B cell (primary cell): ENCODE measurements around the gene EIF4G2. TPM values are rescaled to one million over a fixed set of nuclear protein-coding genes. Genes with fewer than 3 reads are reported as not detected.

ENCODE experiments used
- ATAC-seq: fragments of 200-7000 bp; cut with Tn5 transposase; one replicate; pipeline ENCODE4 v1.10.0; 2021; ENCODE audit warnings: low read depth, mild to moderate bottlenecking, moderate number of reproducible peaks, moderate library complexity
- CTCF ChIA-PET: fragments of 350-600 bp; sonication (Branson Sonifier 250); formaldehyde crosslinking; loops from one replicate; lab custom pipeline; 2021; ENCODE audit warnings: antibody characterized with exemption, inconsistent platforms; lab: Charles Lee
- POLR2A ChIA-PET: fragments of 350-600 bp; sonication (Branson Sonifier 250); formaldehyde crosslinking; loops from one replicate; lab custom pipeline; 2021; ENCODE audit warnings: antibody characterized with exemption; lab: Charles Lee
- DNase-seq: peaks from one replicate; pipeline ENCODE4 v3.0.0; 2013
- H2AFZ ChIP-seq: 2 replicates; pipeline ENCODE4 v1.6.1; 2012; ENCODE audit warnings: mild to moderate bottlenecking, low read depth, low read length; ENCODE audit not compliant: insufficient read depth, poor library complexity, severe bottlenecking
- H3K27ac ChIP-seq, 2 donors: 1 replicate in 1 of 2; 2 replicates in 1 of 2; pipeline ENCODE4 v1.5.1; 2012 to 2013; ENCODE audit warnings: low read length in 2 of 2, mild to moderate bottlenecking in 2 of 2, moderate library complexity in 1 of 2
- H3K27me3 ChIP-seq, 4 experiments: fragments of 200-600 bp in 1 of 4; sonication (generic) in 1 of 4; replicated peaks in 1 of 4; 1 replicate in 2 of 4; 2 replicates in 2 of 4; pipeline versions ENCODE4 v1.6.1 to v1.7.0; 2013 to 2016; ENCODE audit warnings: low read length in 3 of 4, mild to moderate bottlenecking in 2 of 4, mixed read lengths in 1 of 4, moderate library complexity in 1 of 4; ENCODE audit not compliant: insufficient read depth in 4 of 4, control insufficient read depth in 3 of 4; ENCODE audit errors: control extremely low read depth in 1 of 4
- H3K36me3 ChIP-seq, 2 experiments: replicated peaks in 1 of 2; 1 replicate in 1 of 2; 2 replicates in 1 of 2; pipeline versions ENCODE4 v1.6.1 to v1.7.1; 2013; ENCODE audit warnings: low read length in 1 of 2; ENCODE audit not compliant: insufficient read depth in 2 of 2, control insufficient read depth in 1 of 2; ENCODE audit errors: control extremely low read depth in 1 of 2, extremely low read depth in 1 of 2
- H3K4me1 ChIP-seq, 2 donors: fragments of 200-600 bp in 1 of 2; sonication (generic) in 1 of 2; 1 replicate in 1 of 2; 2 replicates in 1 of 2; pipeline versions ENCODE4 v1.5.1 to v1.6.1; 2013 to 2017; ENCODE audit warnings: low read length in 2 of 2; ENCODE audit not compliant: control insufficient read depth in 2 of 2, insufficient read depth in 2 of 2
- H3K4me2 ChIP-seq: replicated peaks from 2 replicates; pipeline ENCODE3; 2012; ENCODE audit warnings: mild to moderate bottlenecking, low read depth, low read length; ENCODE audit not compliant: poor library complexity, severe bottlenecking
- H3K4me3 ChIP-seq, 5 experiments: fragments of 200-600 bp in 1 of 5; sonication (generic) in 1 of 5; 1 replicate in 3 of 5; 2 replicates in 2 of 5; pipeline versions ENCODE4 v1.5.1 to v1.7.0; 2011 to 2016; ENCODE audit warnings: low read length in 4 of 5, mild to moderate bottlenecking in 4 of 5, low read depth in 2 of 5, control low read depth in 1 of 5, moderate library complexity in 1 of 5; ENCODE audit not compliant: insufficient read depth in 1 of 5; ENCODE audit errors: control extremely low read depth in 1 of 5, extremely low read depth in 1 of 5
- H3K79me2 ChIP-seq: fragments of 200-600 bp; sonication (generic); one replicate; pipeline ENCODE4 v1.6.0; 2016; ENCODE audit warnings: low read length; ENCODE audit not compliant: control insufficient read depth, insufficient read depth
- H3K9ac ChIP-seq: fragments of 200-600 bp; sonication (generic); 2 replicates; pipeline ENCODE4 v1.6.1; 2017; ENCODE audit warnings: mild to moderate bottlenecking, low read length, moderate library complexity
- H3K9me3 ChIP-seq, 3 donors: one replicate each; pipeline versions ENCODE4 v1.6.1 to v1.7.1; 2013; ENCODE audit warnings: low read length in 2 of 3; ENCODE audit not compliant: control insufficient read depth in 2 of 3, insufficient read depth in 1 of 3; ENCODE audit errors: control extremely low read depth in 1 of 3
- H4K20me1 ChIP-seq: 2 replicates; pipeline ENCODE4 v1.6.0; 2012; ENCODE audit warnings: mild to moderate bottlenecking, low read length; ENCODE audit not compliant: insufficient read depth, control insufficient read depth, poor library complexity, severe bottlenecking
- H3K27ac Mint-ChIP-seq: one replicate; pipeline ENCODE4 v1.8.0; 2021; ENCODE audit warnings: mixed read lengths
- H3K27me3 Mint-ChIP-seq: one replicate; pipeline ENCODE4 v1.8.0; 2021; ENCODE audit warnings: mixed read lengths
- H3K4me1 Mint-ChIP-seq: one replicate; pipeline ENCODE4 v1.8.0; 2021; ENCODE audit warnings: mixed read lengths
- H3K4me3 Mint-ChIP-seq: one replicate; pipeline ENCODE4 v1.8.0; 2021; ENCODE audit warnings: mixed read lengths
- H3K9me3 Mint-ChIP-seq: one replicate; pipeline ENCODE4 v1.8.0; 2022; ENCODE audit warnings: mixed read lengths; ENCODE audit not compliant: insufficient read depth
- EZH2 ChIP-seq: IDR thresholded peaks from 2 replicates; pipeline ENCODE4 v1.6.1; 2012; ENCODE audit warnings: borderline replicate concordance, low read depth, mild to moderate bottlenecking, moderate library complexity, low read length; ENCODE audit not compliant: insufficient read depth, poor library complexity, severe bottlenecking
- WGBS: methylation state at CpG from one replicate; pipeline ENCODE4 v1.1.5; 2013; ENCODE audit warnings: missing lambda C conversion rate; ENCODE audit not compliant: insufficient coverage; 5-methylcytosine and 5-hydroxymethylcytosine counted together
- intact Hi-C: fragments of 100-400 bp; cut with micrococcal nuclease; formaldehyde crosslinking; loops from one replicate; pipeline ENCODE4 v1.10.0; 2022
- polyA plus RNA-seq: library from polyadenylated mRNA; depleted of rRNA; stranded (reverse); fragments of >200 nt; gene quantifications from 2 replicates; pipeline ENCODE4 v1.2.3, GENCODE V29; 2012
- total RNA-seq, 2 donors: library from RNA; stranded (reverse); fragments of 120-200 nt in 1 of 2; gene quantifications; 1 replicate in 1 of 2; 2 replicates in 1 of 2; pipeline versions ENCODE4 v1.2.3 to v1.2.4, GENCODE V29; 2013 to 2022
- TF ChIP-seq, protein P1 (sequence below): fragments of 200-600 bp; IDR thresholded peaks from one replicate; pipeline ENCODE4 v1.8.0; 2022; ENCODE audit warnings: antibody characterized with exemption, mild to moderate bottlenecking

EIF4G2 gene
- total and polyA plus RNA-seq, 2 donors (not counting 1 experiment from before 2014, with no cell fraction given), result 275 to 592 TPM

DNA sequence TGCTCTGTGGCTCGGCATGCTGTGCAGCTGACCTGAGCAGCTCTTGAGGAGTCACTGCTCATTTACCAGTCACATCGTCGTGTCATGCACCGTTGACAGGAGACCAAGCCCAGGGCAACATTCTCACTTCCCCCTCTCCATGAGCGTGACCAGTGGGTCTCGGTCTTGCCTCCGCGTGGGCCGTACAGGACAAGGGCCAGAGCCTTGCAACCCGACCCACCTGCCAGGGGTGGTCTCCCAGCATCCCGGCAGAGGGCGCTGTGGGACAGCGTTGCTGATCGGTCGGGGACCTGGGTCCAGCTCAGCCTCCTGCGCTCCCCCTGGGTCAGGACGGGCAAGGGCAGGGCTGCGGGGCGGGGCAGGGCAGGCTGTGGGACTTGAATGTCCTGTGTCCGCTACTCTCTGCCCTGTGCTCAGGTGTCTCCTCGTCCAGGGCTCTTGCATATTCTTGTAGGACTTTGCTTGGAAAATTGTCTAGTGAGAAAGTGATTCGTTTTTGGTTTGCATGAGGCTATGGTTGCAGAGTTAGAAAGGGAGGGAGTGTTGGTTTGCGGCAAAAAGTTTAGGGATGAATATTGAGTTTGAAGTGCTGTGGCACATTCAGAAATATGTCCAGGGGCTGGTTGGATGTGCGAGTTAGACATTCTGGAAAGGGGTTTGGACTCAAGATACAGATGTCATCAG lies 16.2 kb downstream of the EIF4G2 start:
- Histone ChIP-seq H3K9me3 (no peaks in the 10 kb centered on the region), H3K4me2 (peak overlapping the region; percentile 71), H4K20me1 (no peaks in the 10 kb centered on the region), H2AFZ (peak overlapping the region; percentile 43), H3K4me3 (peak overlapping the region in 2 of 5 experiments; percentile 17 to 32), H3K27me3 (no peaks in the 10 kb centered on the region), H3K9ac (peak overlapping the region; percentile 2), H3K27ac (no peak overlapping the region), H3K36me3 (peaks cover 9 to 18% of the 10 kb centered on the region in 2 experiments), H3K4me1 (peaks cover 13 to 20% of the 10 kb centered on the region in 2 donors), H3K79me2 (no peaks in the 10 kb centered on the region)
- CTCF ChIA-PET, result interaction anchor here (0.7 to 6.1 kb wide), 50 partner anchors 10 to 1006 kb away, joined by 3 to 62 read pairs (median 5); partner anchors contain the start of genes EIF4G2 and ZBED5
- Mint-ChIP-seq H3K4me3 (peak overlapping the region; percentile 17), H3K4me1 (peaks cover 21% of the 10 kb centered on the region), H3K9me3 (no peaks in the 10 kb centered on the region), H3K27me3 (no peaks in the 10 kb centered on the region), H3K27ac (no peak overlapping the region)
- peak; percentile 97 for ATAC-seq
- peak; percentile 86 for DNase-seq
- intact Hi-C loops, result loop anchor here (1.0 to 2.0 kb wide), 3 partner anchors 16 to 230 kb away; partner anchors contain the start of gene EIF4G2
- TF ChIP-seq, protein P1, sequence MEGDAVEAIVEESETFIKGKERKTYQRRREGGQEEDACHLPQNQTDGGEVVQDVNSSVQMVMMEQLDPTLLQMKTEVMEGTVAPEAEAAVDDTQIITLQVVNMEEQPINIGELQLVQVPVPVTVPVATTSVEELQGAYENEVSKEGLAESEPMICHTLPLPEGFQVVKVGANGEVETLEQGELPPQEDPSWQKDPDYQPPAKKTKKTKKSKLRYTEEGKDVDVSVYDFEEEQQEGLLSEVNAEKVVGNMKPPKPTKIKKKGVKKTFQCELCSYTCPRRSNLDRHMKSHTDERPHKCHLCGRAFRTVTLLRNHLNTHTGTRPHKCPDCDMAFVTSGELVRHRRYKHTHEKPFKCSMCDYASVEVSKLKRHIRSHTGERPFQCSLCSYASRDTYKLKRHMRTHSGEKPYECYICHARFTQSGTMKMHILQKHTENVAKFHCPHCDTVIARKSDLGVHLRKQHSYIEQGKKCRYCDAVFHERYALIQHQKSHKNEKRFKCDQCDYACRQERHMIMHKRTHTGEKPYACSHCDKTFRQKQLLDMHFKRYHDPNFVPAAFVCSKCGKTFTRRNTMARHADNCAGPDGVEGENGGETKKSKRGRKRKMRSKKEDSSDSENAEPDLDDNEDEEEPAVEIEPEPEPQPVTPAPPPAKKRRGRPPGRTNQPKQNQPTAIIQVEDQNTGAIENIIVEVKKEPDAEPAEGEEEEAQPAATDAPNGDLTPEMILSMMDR, result peak; percentile 90
- no peak for TF ChIP-seq EZH2
- POLR2A ChIA-PET, result interaction anchor here (0.6 to 1.6 kb wide), 7 partner anchors 14 to 65 kb away, joined by 3 to 7 read pairs (median 4); partner anchors contain the start of genes EIF4G2 and ZBED5
- WGBS, result 6% methylated on average over 24 of the region's 24 CpGs

DNA sequence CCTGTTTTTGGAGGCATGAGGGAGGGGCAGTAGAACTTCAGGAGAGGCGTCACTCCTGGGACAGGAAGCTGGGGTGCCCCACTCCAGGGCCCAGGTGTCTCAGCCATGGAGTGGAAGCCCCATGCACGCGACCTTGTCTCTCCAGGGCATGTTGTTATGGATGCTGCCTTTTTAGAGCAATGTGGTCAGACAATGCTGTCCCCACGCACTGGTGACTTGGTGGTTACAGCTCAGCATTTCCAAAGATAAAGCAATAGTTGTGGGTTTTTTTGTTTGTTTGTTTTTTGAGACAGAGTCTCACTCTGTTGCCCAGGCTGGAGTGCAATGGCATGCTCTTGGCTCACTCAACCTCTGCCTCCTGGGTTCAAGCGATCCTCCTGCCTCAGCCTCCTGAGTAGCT lies 22.3 kb downstream of the EIF4G2 start:
- Mint-ChIP-seq H3K9me3 (no peaks in the 10 kb centered on the region), H3K4me3 (no peak overlapping the region), H3K4me1 (no peaks in the 10 kb centered on the region), H3K27ac (no peak overlapping the region), H3K27me3 (no peaks in the 10 kb centered on the region)
- Histone ChIP-seq H3K79me2 (no peaks in the 10 kb centered on the region), H3K4me3 (no peak overlapping the region), H2AFZ (no peak overlapping the region), H3K36me3 (no peaks in the 10 kb centered on the region), H4K20me1 (no peaks in the 10 kb centered on the region), H3K27ac (no peak overlapping the region), H3K4me1 (no peaks in the 10 kb centered on the region), H3K9ac (no peak overlapping the region), H3K9me3 (no peaks in the 10 kb centered on the region), H3K4me2 (no peak overlapping the region), H3K27me3 (no peaks in the 10 kb centered on the region)
- WGBS, result 92% methylated on average over 4 of the region's 5 CpGs
- ATAC-seq (no peak), DNase-seq (no peak)
- TF ChIP-seq, protein P1, result no peak
- no peak for TF ChIP-seq EZH2
- intact Hi-C loops, result no loop called here
- ChIA-PET POLR2A (no interaction called here), CTCF (no interaction called here)
